Fibroblast of lung (primary cell): Measurements from ENCODE around the gene POLR2B. TPM values are rescaled to one million over a fixed set of nuclear protein-coding genes. Genes with fewer than 3 reads are reported as not detected.

Experiments used
- DNase-seq, 2 donors: peaks; one replicate each; pipeline versions ENCODE4 v3.0.0 to v3.0.0-alpha.2; 2010; ENCODE audit warnings: low read depth in 2 of 2
- H2AFZ ChIP-seq: 2 replicates; pipeline ENCODE4 v1.5.1; 2012; ENCODE audit warnings: low read length, control low read depth, inconsistent platforms
- H3K27ac ChIP-seq: 2 replicates; pipeline ENCODE4 v1.5.1; 2011; ENCODE audit warnings: low read length, control low read depth; ENCODE audit not compliant: insufficient read depth
- H3K27me3 ChIP-seq: 2 replicates; pipeline ENCODE4 v1.5.1; 2011; ENCODE audit warnings: mild to moderate bottlenecking, low read length; ENCODE audit not compliant: control insufficient read depth, insufficient read depth
- H3K36me3 ChIP-seq: 2 replicates; pipeline ENCODE4 v1.5.1; 2011; ENCODE audit warnings: low read length; ENCODE audit not compliant: control insufficient read depth, insufficient read depth
- H3K4me1 ChIP-seq: 2 replicates; pipeline ENCODE4 v1.5.1; 2011; ENCODE audit warnings: low read length; ENCODE audit not compliant: control insufficient read depth, insufficient read depth; ENCODE audit errors: extremely low read depth
- H3K4me2 ChIP-seq: 2 replicates; pipeline ENCODE4 v1.5.1; 2011; ENCODE audit warnings: low read length, control low read depth; ENCODE audit not compliant: insufficient read depth; ENCODE audit errors: extremely low read depth
- H3K4me3 ChIP-seq, 4 experiments: fragments of 200-600 bp in 1 of 4; sonication (generic) in 1 of 4; replicated peaks in 1 of 4; 2 replicates each; pipeline ENCODE4 v1.5.1; 2011 to 2016; ENCODE audit warnings: low read length in 4 of 4, low read depth in 3 of 4, mild to moderate bottlenecking in 3 of 4, control low read depth in 2 of 4, inconsistent platforms in 1 of 4, mixed read lengths in 1 of 4; ENCODE audit not compliant: insufficient read depth in 1 of 4; ENCODE audit errors: control extremely low read depth in 1 of 4
- H3K79me2 ChIP-seq: 2 replicates; pipeline ENCODE4 v1.5.1; 2012; ENCODE audit warnings: mild to moderate bottlenecking, low read length, inconsistent platforms; ENCODE audit not compliant: control insufficient read depth, insufficient read depth
- H3K9ac ChIP-seq: 2 replicates; pipeline ENCODE4 v1.5.1; 2011; ENCODE audit warnings: mild to moderate bottlenecking, low read length, control low read depth; ENCODE audit not compliant: insufficient read depth
- H3K9me3 ChIP-seq: 2 replicates; pipeline ENCODE4 v1.5.1; 2012; ENCODE audit warnings: low read depth, low read length; ENCODE audit not compliant: control insufficient read depth, insufficient read depth
- H4K20me1 ChIP-seq: 2 replicates; pipeline ENCODE4 v1.5.1; 2011; ENCODE audit warnings: low read length; ENCODE audit not compliant: control insufficient read depth, insufficient read depth; ENCODE audit errors: extremely low read depth
- CTCF ChIP-seq, 2 donors: IDR thresholded peaks in 1 of 2; conservative IDR thresholded peaks in 1 of 2; 1 replicate in 1 of 2; 2 replicates in 1 of 2; pipeline ENCODE4 v1.5.1; 2011 to 2012; ENCODE audit warnings: low read length in 2 of 2, control low read depth in 1 of 2, inconsistent platforms in 1 of 2, low read depth in 1 of 2, mild to moderate bottlenecking in 1 of 2
- EZH2 ChIP-seq: IDR thresholded peaks from 2 replicates; pipeline ENCODE4 v1.5.1; 2012; ENCODE audit warnings: low read length, control low read depth, mild to moderate bottlenecking; ENCODE audit errors: missing control alignments
- polyA plus RNA-seq, 2 donors: library from polyadenylated mRNA; depleted of rRNA in 1 of 2; stranded (reverse) in 1 of 2; unstranded in 1 of 2; fragments of >200 nt; gene quantifications; 2 replicates each; pipeline ENCODE4 v1.2.1, GENCODE V29; 2011 to 2012; ENCODE audit warnings: missing spikeins in 1 of 2
- total RNA-seq: library from RNA; depleted of rRNA; stranded (reverse); fragments of >200 nt; gene quantifications from 2 replicates; pipeline ENCODE4 v1.2.1, GENCODE V29; 2014

Gene POLR2B
- total and polyA plus RNA-seq, 2 donors (not counting 1 experiment from before 2014, with no cell fraction given), result 104 to 105 TPM

GRCh38 chr4:57048590-57049304 is 70.1 kb downstream of the POLR2B start:
- TF ChIP-seq EZH2 (no peak), CTCF (conservative IDR thresholded peaks at IDR 0.05 in 1 of 2, IDR thresholded peaks at IDR 0.05 in 1 of 2; ENCODE audit: low read depth in 1 of 2, low read length in 2 of 2) (no peak)
- Histone ChIP-seq H3K9me3 (no peaks in the 10 kb centered on the region), H3K4me3 (no peak overlapping the region), H3K79me2 (no peaks in the 10 kb centered on the region), H3K27ac (no peak overlapping the region), H2AFZ (no peak overlapping the region), H3K27me3 (no peaks in the 10 kb centered on the region), H3K9ac (no peak overlapping the region), H3K4me2 (no peak overlapping the region), H4K20me1 (no peaks in the 10 kb centered on the region), H3K36me3 (no peaks in the 10 kb centered on the region), H3K4me1 (peaks cover 8% of the 10 kb centered on the region)
- peak in 1 of 2 donors; percentile 39 for DNase-seq

GRCh38 chr4:57051095-57051494 is 72.4 kb downstream of the POLR2B start:
- Histone ChIP-seq H3K27ac (no peak overlapping the region), H2AFZ (no peak overlapping the region), H3K9me3 (no peaks in the 10 kb centered on the region), H3K27me3 (no peaks in the 10 kb centered on the region), H4K20me1 (no peaks in the 10 kb centered on the region), H3K4me3 (no peak overlapping the region), H3K4me1 (peaks cover under 1% of the 10 kb centered on the region), H3K36me3 (no peaks in the 10 kb centered on the region), H3K9ac (no peak overlapping the region), H3K4me2 (no peak overlapping the region), H3K79me2 (no peaks in the 10 kb centered on the region)
- DNase-seq, result no peak
- TF ChIP-seq CTCF (conservative IDR thresholded peaks at IDR 0.05 in 1 of 2, IDR thresholded peaks at IDR 0.05 in 1 of 2; ENCODE audit: low read depth in 1 of 2, low read length in 2 of 2) (no peak), EZH2 (no peak)

DNA sequence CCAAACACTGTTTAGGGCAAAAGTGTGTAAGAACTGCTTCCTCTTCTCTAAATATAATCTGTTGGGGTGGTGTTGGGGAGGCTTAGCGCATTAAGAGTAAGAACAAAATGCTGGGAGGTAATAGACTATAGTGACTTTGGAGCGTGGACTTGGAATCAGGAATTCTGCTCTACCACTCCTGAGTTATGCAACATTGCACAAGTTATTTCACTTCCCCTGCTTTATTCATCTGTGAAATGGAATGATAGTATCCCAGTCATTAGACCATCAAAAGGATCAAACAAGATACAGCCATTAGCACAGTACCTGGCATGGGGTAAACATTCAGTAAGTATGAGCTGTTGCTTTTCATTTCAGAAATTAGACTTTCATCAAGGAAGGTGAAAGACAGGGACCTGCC is 72.8 kb downstream of the POLR2B start:
- TF ChIP-seq CTCF (conservative IDR thresholded peaks at IDR 0.05 in 1 of 2, IDR thresholded peaks at IDR 0.05 in 1 of 2; ENCODE audit: low read depth in 1 of 2, low read length in 2 of 2) (no peak), EZH2 (no peak)
- Histone ChIP-seq H4K20me1 (no peaks in the 10 kb centered on the region), H3K9ac (no peak overlapping the region), H3K4me1 (peaks cover 2% of the 10 kb centered on the region), H3K9me3 (no peaks in the 10 kb centered on the region), H2AFZ (no peak overlapping the region), H3K4me3 (no peak overlapping the region), H3K79me2 (no peaks in the 10 kb centered on the region), H3K36me3 (no peaks in the 10 kb centered on the region), H3K27me3 (no peaks in the 10 kb centered on the region), H3K27ac (no peak overlapping the region), H3K4me2 (no peak overlapping the region)
- no peak for DNase-seq
